ENCODE data around the gene DRG1.

- TF ChIP-seq, protein P1, sequence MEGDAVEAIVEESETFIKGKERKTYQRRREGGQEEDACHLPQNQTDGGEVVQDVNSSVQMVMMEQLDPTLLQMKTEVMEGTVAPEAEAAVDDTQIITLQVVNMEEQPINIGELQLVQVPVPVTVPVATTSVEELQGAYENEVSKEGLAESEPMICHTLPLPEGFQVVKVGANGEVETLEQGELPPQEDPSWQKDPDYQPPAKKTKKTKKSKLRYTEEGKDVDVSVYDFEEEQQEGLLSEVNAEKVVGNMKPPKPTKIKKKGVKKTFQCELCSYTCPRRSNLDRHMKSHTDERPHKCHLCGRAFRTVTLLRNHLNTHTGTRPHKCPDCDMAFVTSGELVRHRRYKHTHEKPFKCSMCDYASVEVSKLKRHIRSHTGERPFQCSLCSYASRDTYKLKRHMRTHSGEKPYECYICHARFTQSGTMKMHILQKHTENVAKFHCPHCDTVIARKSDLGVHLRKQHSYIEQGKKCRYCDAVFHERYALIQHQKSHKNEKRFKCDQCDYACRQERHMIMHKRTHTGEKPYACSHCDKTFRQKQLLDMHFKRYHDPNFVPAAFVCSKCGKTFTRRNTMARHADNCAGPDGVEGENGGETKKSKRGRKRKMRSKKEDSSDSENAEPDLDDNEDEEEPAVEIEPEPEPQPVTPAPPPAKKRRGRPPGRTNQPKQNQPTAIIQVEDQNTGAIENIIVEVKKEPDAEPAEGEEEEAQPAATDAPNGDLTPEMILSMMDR (conservative IDR thresholded peaks at IDR 0.05; ENCODE audit: low read depth in 2 of 2) = no peak
- no peak for TF ChIP-seq REST (IDR thresholded peaks at IDR 0.05; ENCODE audit: unreplicated experiment)
- TF ChIP-seq POLR2AphosphoS5 (IDR thresholded peaks at IDR 0.05; ENCODE audit: low read depth) = no peak
- TF ChIP-seq ETS1 (IDR thresholded peaks at IDR 0.05) = no peak
- TF ChIP-seq CREB1 (CRISPR knock-in tag; IDR thresholded peaks at IDR 0.05; ENCODE audit: low read depth) = no peak
- no peak for TF ChIP-seq EZH2 (IDR thresholded peaks at IDR 0.05; ENCODE audit: low read depth, unreplicated experiment)
- no peak for TF ChIP-seq ZNF114 (CRISPR knock-in tag; IDR thresholded peaks at IDR 0.05)
These were observed 36.7 kb downstream of the DRG1 start for GRCh38 chr22:31436132-31436531.

Measured in GM23338 (cell line).